ENCODE data around the gene NR4A3. TPM values are rescaled to one million over a fixed set of nuclear protein-coding genes. Genes with fewer than 3 reads are reported as not detected.

Gene NR4A3
- polyA plus RNA-seq, 1 donor (not counting 4 experiments of a cell fraction or from before 2014, with no cell fraction given): 0.16 TPM

- Histone ChIP-seq H3K9me1 (ENCODE audit: control insufficient read depth, extremely low read depth, insufficient read depth, low read length) (no peaks in the 10 kb centered on the region), H3K9ac (ENCODE audit: control insufficient read depth, extremely low read depth, insufficient read depth, low read length) (no peak overlapping the region), H2AFZ (ENCODE audit: control insufficient read depth, low read length) (no peak overlapping the region), H3K27ac (ENCODE audit: control insufficient read depth, insufficient read depth, low read length) (no peak overlapping the region), H3K4me2 (ENCODE audit: control insufficient read depth, extremely low read depth, insufficient read depth, low read depth, low read length) (no peak overlapping the region), H3K4me3 (ENCODE audit: control insufficient read depth in 2 of 3, extremely low read depth in 1 of 3, insufficient read depth in 2 of 3, low read depth in 1 of 3, low read length in 3 of 3) (no peak overlapping the region), H3K27me3 (ENCODE audit: control insufficient read depth, extremely low read depth, insufficient read depth, low read length) (peaks cover 4% of the 10 kb centered on the region), H4K20me1 (ENCODE audit: control insufficient read depth, extremely low read depth, insufficient read depth, low read length) (no peaks in the 10 kb centered on the region), H3K36me3 (ENCODE audit: control insufficient read depth in 2 of 2, extremely low read depth in 1 of 2, insufficient read depth in 2 of 2, low read length in 2 of 2) (no peaks in the 10 kb centered on the region), H3K79me2 (ENCODE audit: control insufficient read depth, insufficient read depth, low read length) (no peaks in the 10 kb centered on the region), H3K4me1 (ENCODE audit: control insufficient read depth, extremely low read depth, insufficient read depth, low read length) (no peaks in the 10 kb centered on the region), H3K9me3 (ENCODE audit: control insufficient read depth, low read depth, low read length) (no peaks in the 10 kb centered on the region)
- FAIRE-seq (no peak), DNase-seq (ENCODE audit: low read depth, low spot score) (no peak)
- TF ChIP-seq EZH2 (IDR thresholded peaks at IDR 0.05; ENCODE audit: low read length): no peak
- TF ChIP-seq, protein P1, sequence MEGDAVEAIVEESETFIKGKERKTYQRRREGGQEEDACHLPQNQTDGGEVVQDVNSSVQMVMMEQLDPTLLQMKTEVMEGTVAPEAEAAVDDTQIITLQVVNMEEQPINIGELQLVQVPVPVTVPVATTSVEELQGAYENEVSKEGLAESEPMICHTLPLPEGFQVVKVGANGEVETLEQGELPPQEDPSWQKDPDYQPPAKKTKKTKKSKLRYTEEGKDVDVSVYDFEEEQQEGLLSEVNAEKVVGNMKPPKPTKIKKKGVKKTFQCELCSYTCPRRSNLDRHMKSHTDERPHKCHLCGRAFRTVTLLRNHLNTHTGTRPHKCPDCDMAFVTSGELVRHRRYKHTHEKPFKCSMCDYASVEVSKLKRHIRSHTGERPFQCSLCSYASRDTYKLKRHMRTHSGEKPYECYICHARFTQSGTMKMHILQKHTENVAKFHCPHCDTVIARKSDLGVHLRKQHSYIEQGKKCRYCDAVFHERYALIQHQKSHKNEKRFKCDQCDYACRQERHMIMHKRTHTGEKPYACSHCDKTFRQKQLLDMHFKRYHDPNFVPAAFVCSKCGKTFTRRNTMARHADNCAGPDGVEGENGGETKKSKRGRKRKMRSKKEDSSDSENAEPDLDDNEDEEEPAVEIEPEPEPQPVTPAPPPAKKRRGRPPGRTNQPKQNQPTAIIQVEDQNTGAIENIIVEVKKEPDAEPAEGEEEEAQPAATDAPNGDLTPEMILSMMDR (optimal IDR thresholded peaks at IDR 0.05 in 1 of 3, IDR thresholded peaks at IDR 0.05 in 1 of 3, conservative IDR thresholded peaks at IDR 0.05 in 1 of 3; ENCODE audit: extremely low read depth in 1 of 3, insufficient read depth in 2 of 3, low read length in 3 of 3): no peak
- dilution Hi-C loops (cut with MboI; ENCODE audit: extremely low pct_ligation_motif_present, low sequenced_read_pairs): no loop called here
Observed at GRCh38 chr9:99783799-99784198, 37.9 kb upstream of the NR4A3 start.

DNA sequence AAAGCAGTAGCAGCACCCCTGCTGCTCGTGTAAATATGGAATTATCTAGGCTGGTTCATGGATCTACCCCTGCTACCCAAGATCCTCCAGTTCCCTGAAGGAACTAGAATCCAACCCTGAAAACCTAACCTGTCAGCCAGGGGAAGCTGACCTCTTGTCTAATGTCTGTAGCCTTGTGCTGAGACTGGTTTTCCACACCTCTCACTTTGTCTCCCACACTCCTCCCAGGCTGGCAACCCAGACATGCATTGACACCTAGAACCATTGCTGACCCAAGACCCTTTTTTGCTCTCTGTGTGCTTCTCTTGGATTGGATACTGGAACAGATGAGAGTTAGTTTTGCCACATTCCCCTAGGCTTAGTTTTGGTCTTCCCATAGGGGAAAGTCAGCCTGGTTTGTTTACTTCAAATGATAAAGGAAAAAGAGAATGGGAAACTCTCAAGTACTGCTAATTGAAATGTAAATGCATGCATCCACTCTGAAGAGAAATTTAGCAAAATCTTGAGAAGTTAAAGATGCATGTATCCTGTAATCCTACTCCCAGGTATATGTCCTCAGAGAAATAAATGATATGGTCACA, 36.6 kb upstream of the NR4A3 start:
- dilution Hi-C loops (cut with MboI; ENCODE audit: extremely low pct_ligation_motif_present, low sequenced_read_pairs): no loop called here
- H3K27ac ChIP-seq (ENCODE audit: control insufficient read depth, insufficient read depth, low read length): no peak overlapping the region

DNA sequence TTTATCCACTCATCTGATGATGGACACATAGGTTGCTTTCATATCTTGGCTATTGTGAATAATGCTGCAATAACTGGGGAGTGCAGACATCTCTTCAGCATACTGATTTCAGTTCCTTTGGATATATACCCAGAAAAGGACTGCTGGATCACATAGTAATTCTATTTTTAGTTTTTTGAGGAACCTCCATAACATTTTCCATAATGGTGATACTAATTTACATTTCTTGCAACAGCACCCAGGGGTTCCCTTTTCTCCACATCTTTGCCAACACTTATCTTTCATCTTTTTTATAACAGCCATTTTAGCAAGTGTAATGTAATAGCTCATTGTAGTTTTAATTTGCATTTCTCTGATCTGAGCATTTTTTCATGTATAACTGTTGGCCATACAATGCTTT, 34.1 kb upstream of the NR4A3 start:
- dilution Hi-C loops (cut with MboI; ENCODE audit: extremely low pct_ligation_motif_present, low sequenced_read_pairs): no loop called here
- TF ChIP-seq, protein P1 (optimal IDR thresholded peaks at IDR 0.05 in 1 of 3, IDR thresholded peaks at IDR 0.05 in 1 of 3, conservative IDR thresholded peaks at IDR 0.05 in 1 of 3; ENCODE audit: extremely low read depth in 1 of 3, insufficient read depth in 2 of 3, low read length in 3 of 3): no peak

More for the DNA sequence above, 36.6 kb upstream of the NR4A3 start:
- no peaks in the 10 kb centered on the region for H3K9me1 ChIP-seq (ENCODE audit: control insufficient read depth, extremely low read depth, insufficient read depth, low read length)
- FAIRE-seq (no peak), DNase-seq (ENCODE audit: low read depth, low spot score) (no peak)
- peaks cover 4% of the 10 kb centered on the region for H3K27me3 ChIP-seq (ENCODE audit: control insufficient read depth, extremely low read depth, insufficient read depth, low read length)
- H3K79me2 ChIP-seq (ENCODE audit: control insufficient read depth, insufficient read depth, low read length): no peaks in the 10 kb centered on the region
- H3K9me3 ChIP-seq (ENCODE audit: control insufficient read depth, low read depth, low read length): no peaks in the 10 kb centered on the region
- H3K4me2 ChIP-seq (ENCODE audit: control insufficient read depth, extremely low read depth, insufficient read depth, low read depth, low read length): no peak overlapping the region
- H3K4me1 ChIP-seq (ENCODE audit: control insufficient read depth, extremely low read depth, insufficient read depth, low read length): no peaks in the 10 kb centered on the region
- H3K36me3 ChIP-seq (ENCODE audit: control insufficient read depth in 2 of 2, extremely low read depth in 1 of 2, insufficient read depth in 2 of 2, low read length in 2 of 2): no peaks in the 10 kb centered on the region
- TF ChIP-seq EZH2 (IDR thresholded peaks at IDR 0.05; ENCODE audit: low read length): no peak
- no peaks in the 10 kb centered on the region for H4K20me1 ChIP-seq (ENCODE audit: control insufficient read depth, extremely low read depth, insufficient read depth, low read length)
- no peak overlapping the region for H2AFZ ChIP-seq (ENCODE audit: control insufficient read depth, low read length)
- H3K4me3 ChIP-seq (ENCODE audit: control insufficient read depth in 2 of 3, extremely low read depth in 1 of 3, insufficient read depth in 2 of 3, low read depth in 1 of 3, low read length in 3 of 3): no peak overlapping the region
- H3K9ac ChIP-seq (ENCODE audit: control insufficient read depth, extremely low read depth, insufficient read depth, low read length): no peak overlapping the region

More for the DNA sequence above, 34.1 kb upstream of the NR4A3 start:
- H3K27ac ChIP-seq (ENCODE audit: control insufficient read depth, insufficient read depth, low read length): no peak overlapping the region
- H3K79me2 ChIP-seq (ENCODE audit: control insufficient read depth, insufficient read depth, low read length): no peaks in the 10 kb centered on the region
- H3K4me3 ChIP-seq (ENCODE audit: control insufficient read depth in 2 of 3, extremely low read depth in 1 of 3, insufficient read depth in 2 of 3, low read depth in 1 of 3, low read length in 3 of 3): no peak overlapping the region
- no peaks in the 10 kb centered on the region for H3K4me1 ChIP-seq (ENCODE audit: control insufficient read depth, extremely low read depth, insufficient read depth, low read length)
- DNase-seq (ENCODE audit: low read depth, low spot score) (no peak), FAIRE-seq (no peak)
- no peak overlapping the region for H3K9ac ChIP-seq (ENCODE audit: control insufficient read depth, extremely low read depth, insufficient read depth, low read length)
- H3K4me2 ChIP-seq (ENCODE audit: control insufficient read depth, extremely low read depth, insufficient read depth, low read depth, low read length): no peak overlapping the region
- no peak overlapping the region for H2AFZ ChIP-seq (ENCODE audit: control insufficient read depth, low read length)
- no peaks in the 10 kb centered on the region for H3K9me1 ChIP-seq (ENCODE audit: control insufficient read depth, extremely low read depth, insufficient read depth, low read length)
- H4K20me1 ChIP-seq (ENCODE audit: control insufficient read depth, extremely low read depth, insufficient read depth, low read length): no peaks in the 10 kb centered on the region
- H3K36me3 ChIP-seq (ENCODE audit: control insufficient read depth in 2 of 2, extremely low read depth in 1 of 2, insufficient read depth in 2 of 2, low read length in 2 of 2): no peaks in the 10 kb centered on the region
- no peaks in the 10 kb centered on the region for H3K9me3 ChIP-seq (ENCODE audit: control insufficient read depth, low read depth, low read length)
- peaks cover 4% of the 10 kb centered on the region for H3K27me3 ChIP-seq (ENCODE audit: control insufficient read depth, extremely low read depth, insufficient read depth, low read length)

Data from keratinocyte (primary cell).